Retinal pigment epithelial cell (primary cell): ENCODE data around the gene OR9I1.

ENCODE experiments used
- DNase-seq: peaks from one replicate; pipeline ENCODE4 v3.0.0-alpha.2; 2010; ENCODE audit warnings: low read depth
- H3K4me3 ChIP-seq: 2 replicates; pipeline ENCODE4 v1.5.1; 2011; ENCODE audit warnings: mild to moderate bottlenecking, low read length, control low read depth, moderate library complexity
- TF ChIP-seq, protein P1 (sequence below): conservative IDR thresholded peaks from 2 replicates; pipeline ENCODE4 v1.5.1; 2011; ENCODE audit warnings: low read depth, low read length, control low read depth, inconsistent platforms

OR9I1 gene

GRCh38 chr11:58125469-58125868, at the start of gene OR9I1:
OR9I1 (minus strand) TSS chr11:58125530; CDS start chr11:58119444, 6,086 bp downstream.
- H3K4me3 ChIP-seq: no peak within 1 kb of the TSS
- TF ChIP-seq, protein P1, sequence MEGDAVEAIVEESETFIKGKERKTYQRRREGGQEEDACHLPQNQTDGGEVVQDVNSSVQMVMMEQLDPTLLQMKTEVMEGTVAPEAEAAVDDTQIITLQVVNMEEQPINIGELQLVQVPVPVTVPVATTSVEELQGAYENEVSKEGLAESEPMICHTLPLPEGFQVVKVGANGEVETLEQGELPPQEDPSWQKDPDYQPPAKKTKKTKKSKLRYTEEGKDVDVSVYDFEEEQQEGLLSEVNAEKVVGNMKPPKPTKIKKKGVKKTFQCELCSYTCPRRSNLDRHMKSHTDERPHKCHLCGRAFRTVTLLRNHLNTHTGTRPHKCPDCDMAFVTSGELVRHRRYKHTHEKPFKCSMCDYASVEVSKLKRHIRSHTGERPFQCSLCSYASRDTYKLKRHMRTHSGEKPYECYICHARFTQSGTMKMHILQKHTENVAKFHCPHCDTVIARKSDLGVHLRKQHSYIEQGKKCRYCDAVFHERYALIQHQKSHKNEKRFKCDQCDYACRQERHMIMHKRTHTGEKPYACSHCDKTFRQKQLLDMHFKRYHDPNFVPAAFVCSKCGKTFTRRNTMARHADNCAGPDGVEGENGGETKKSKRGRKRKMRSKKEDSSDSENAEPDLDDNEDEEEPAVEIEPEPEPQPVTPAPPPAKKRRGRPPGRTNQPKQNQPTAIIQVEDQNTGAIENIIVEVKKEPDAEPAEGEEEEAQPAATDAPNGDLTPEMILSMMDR: no peak
- no peak for DNase-seq

DNA sequence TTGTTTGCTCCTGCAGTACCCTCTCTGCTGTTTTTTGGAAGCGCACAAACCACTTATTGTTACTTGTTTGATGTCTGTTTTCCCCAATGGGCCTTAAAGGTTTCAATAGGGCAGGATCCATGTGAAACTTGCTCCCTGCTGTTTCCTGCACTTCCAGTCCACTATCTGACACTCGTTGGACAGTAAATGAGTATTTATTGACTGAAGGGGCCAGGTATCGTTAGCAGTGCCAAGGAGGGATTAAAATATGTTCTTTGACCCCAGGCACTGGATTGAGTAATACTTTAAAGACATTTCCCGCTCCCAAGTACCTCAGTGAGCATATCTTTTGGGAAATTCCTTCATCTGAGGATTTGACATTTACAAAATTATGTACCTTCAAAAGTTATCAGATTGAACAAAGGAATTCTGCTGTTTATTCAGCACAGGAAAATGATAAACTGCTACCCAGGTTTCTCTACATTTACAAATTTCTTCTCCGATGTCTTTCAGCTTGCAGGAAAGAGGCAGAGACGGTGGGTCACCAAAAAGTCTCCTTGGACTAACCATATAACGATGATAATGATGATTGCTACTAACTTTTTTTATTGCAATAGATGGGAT, 40.3 kb upstream of the OR9I1 start:
- TF ChIP-seq, protein P1: no peak
- no peak overlapping the region for H3K4me3 ChIP-seq
- no peak for DNase-seq

DNA sequence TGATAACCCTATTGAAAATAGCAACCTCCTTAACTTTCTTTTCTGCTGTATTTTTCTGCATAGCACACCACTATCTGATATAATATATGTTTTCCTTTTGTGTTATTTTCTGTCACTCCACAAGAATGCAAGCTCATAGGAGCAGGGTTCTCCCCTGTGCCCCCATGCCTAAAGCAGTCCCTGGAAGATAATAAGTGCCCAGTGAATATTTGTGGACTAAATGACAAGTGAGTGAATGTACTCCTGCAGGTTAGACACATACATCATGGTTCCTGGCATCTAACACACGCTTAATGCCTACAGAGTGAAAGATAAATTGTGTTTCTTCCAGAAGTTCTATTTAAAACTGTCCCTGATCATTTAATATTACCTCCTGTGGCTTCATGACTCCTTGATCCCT, 39.7 kb upstream of the OR9I1 start:
- TF ChIP-seq, protein P1: no peak
- no peak for DNase-seq
- no peak overlapping the region for H3K4me3 ChIP-seq

DNA sequence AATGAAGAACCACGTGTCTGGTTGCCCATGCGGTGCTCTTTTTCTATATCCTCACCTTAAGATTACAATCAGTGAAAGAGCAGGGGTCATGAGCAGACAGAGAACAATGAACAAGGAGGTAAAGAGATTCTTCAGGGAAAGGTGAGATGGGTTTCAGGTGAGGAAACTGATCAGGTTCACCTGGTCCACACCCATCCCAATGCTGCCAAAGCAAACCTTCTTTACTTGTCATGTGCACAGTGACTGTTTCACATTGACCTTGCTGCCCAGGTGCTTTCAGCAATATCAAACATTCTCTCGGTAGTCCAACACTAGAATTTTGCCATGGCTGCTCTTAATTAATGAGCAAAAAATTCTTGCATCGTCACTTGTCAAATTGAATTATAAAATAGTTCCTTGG, 39.1 kb upstream of the OR9I1 start:
- TF ChIP-seq, protein P1: no peak
- no peak overlapping the region for H3K4me3 ChIP-seq
- no peak for DNase-seq

GRCh38 chr11:58152781-58153180, 27.5 kb upstream of the OR9I1 start:
- no peak overlapping the region for H3K4me3 ChIP-seq
- TF ChIP-seq, protein P1: no peak
- DNase-seq: no peak

DNA sequence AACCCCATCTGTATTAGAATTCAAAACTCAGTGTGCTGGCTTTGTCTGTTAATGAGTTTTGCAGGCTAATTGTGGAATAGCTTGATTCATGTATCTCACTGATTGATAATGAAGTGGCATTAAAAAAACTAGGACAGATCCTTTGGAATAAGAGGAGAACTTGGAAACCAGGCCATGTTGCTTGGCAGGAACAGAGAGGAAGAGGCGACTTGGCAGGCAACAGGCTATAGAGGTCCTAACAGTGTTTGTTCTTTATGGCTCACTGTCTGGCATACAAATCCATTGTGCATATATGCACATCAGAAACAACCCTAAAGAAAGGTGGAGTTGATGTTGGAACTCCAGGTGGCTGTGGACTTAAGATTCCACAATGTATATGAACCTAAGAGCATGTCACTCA, 17.4 kb upstream of the OR9I1 start:
- no peak for DNase-seq
- no peak overlapping the region for H3K4me3 ChIP-seq
- TF ChIP-seq, protein P1: no peak

DNA sequence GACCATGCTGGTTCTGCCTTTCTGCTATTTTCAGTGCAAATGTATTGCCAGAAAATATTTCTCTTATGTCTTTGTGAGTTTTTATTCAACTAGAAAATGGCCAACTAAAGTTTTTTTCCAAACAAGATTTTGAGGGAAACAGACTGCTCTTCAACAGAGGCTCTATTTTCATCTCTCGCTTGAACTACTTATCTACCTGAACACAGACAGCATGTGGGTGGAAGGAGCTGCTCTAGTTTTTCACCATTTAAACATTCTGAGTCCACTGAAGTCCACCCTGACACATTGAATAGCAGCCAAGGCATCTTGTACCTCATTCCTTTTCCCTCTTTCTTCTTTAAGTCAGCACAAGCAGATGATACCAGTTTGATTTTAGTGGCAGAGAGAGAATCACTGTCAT, 9.8 kb upstream of the OR9I1 start:
- TF ChIP-seq, protein P1: no peak
- no peak overlapping the region for H3K4me3 ChIP-seq
- DNase-seq: no peak
